NCI-H2107 (cell line): ENCODE measurements around the gene CHRD.
"Not testable (repeated sequence)": the region's sequence is repeated elsewhere in the genome, so short reads cannot be mapped to it uniquely, and the experiment has no call there.

Source experiments
- DNase-seq: peaks from one replicate; lab custom pipeline; 2025; lab: John Stamatoyannopoulos, UW

Gene CHRD

GRCh38 chr3:184417619-184418327 is 37.9 kb downstream of the CHRD start:
- peak; percentile 75 for DNase-seq

- no peak for DNase-seq
Measured at GRCh38 chr3:184419171-184419570, 39.3 kb downstream of the CHRD start.

- no peak for DNase-seq
Measured at GRCh38 chr3:184423561-184423960, 43.7 kb downstream of the CHRD start.

- DNase-seq, result no peak
Measured at GRCh38 chr3:184426691-184427141, 46.9 kb downstream of the CHRD start.

- no peak for DNase-seq
Measured at GRCh38 chr3:184428561-184429175, 48.8 kb downstream of the CHRD start.

GRCh38 chr3:184429786-184430185 is 49.9 kb downstream of the CHRD start:
- DNase-seq, result no peak

- no peak for DNase-seq
Measured at GRCh38 chr3:184430940-184431339, 51.1 kb downstream of the CHRD start.

- not testable (repeated sequence) for DNase-seq
Measured at GRCh38 chr3:184433178-184433577, 53.3 kb downstream of the CHRD start.

GRCh38 chr3:184439096-184439495 is 59.2 kb downstream of the CHRD start:
- no peak for DNase-seq
